Esophagus muscularis mucosa (tissue), 4 donors: ENCODE measurements around the gene SLA2.

Experiments
- CTCF ChIP-seq, 3 experiments: fragments of 200-600 bp in 2 of 3; fragments of 450-650 bp in 1 of 3; sonication (generic) in 2 of 3; IDR thresholded peaks; one replicate each; pipeline ENCODE4 v1.5.1; 2017 to 2019; ENCODE audit warnings: antibody characterized with exemption in 3 of 3, mild to moderate bottlenecking in 2 of 3, moderate library complexity in 1 of 3
- EP300 ChIP-seq: sonication (generic); formaldehyde crosslinking; IDR thresholded peaks from one replicate; pipeline ENCODE4 v1.6.1; 2017; ENCODE audit warnings: antibody characterized with exemption
- POLR2A ChIP-seq: fragments of 450-650 bp; IDR thresholded peaks from one replicate; pipeline ENCODE4 v1.6.1; 2017; ENCODE audit warnings: antibody characterized with exemption, moderate library complexity, mild to moderate bottlenecking, low read depth

DNA sequence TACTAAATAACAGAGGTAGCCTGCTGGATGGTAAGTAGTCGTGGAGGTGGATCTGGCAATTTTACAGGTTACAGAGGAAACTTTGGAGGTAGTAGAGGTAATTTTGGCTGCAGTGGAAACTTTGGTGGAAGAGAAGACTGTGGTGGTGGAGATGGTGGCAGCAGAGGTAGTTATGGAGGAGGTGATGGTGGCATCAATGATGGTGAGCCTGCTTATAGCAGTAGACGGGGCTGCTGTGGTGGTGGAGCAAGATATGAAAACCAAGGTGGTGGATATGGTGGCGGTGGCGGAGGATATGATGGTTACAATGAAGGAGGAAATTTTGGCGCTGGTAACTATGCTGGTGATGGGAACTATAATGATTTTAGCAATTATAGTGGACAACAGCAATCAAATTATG is 25.1 kb downstream of the SLA2 start:
- TF ChIP-seq CTCF (IDR thresholded peaks at IDR 0.05) (no peak), POLR2A (no peak), EP300 (no peak)
